ENCODE data around the gene PRKG2. TPM values are rescaled to one million over a fixed set of nuclear protein-coding genes. Genes with fewer than 3 reads are reported as not detected.

The PRKG2 gene
- total and polyA plus RNA-seq, 12 donors = 0.17 to 0.51 (median 0.20) TPM; not detected in 9

GRCh38 chr4:81095389-81095788 lies 119.6 kb downstream of the PRKG2 start:
- no peak overlapping the region for H3K27ac ChIP-seq
- TF ChIP-seq CTCF (IDR thresholded peaks at IDR 0.05) = no peak
- H3K4me1 ChIP-seq = peaks cover 0 to 3% (median 0%) of the 10 kb centered on the region in 9 donors
- ATAC-seq (no peak), DNase-seq (no peak)
- intact Hi-C loops (cut with DNase I) = no loop called here
- no peaks in the 10 kb centered on the region for H3K27me3 ChIP-seq
- no peaks in the 10 kb centered on the region for H3K36me3 ChIP-seq
- no peak overlapping the region for H3K4me3 ChIP-seq
- WGBS, 2 donors = 51 to 60% methylated on average over 2 of the region's 2 CpGs
- peaks cover 0 to 17% (median 0%) of the 10 kb centered on the region in 11 donors for H3K9me3 ChIP-seq

GRCh38 chr4:81093720-81094401 lies 121.2 kb downstream of the PRKG2 start:
- Histone ChIP-seq H3K4me1 (peaks cover 0 to 3% (median 0%) of the 10 kb centered on the region in 9 donors), H3K36me3 (no peaks in the 10 kb centered on the region), H3K27me3 (no peaks in the 10 kb centered on the region), H3K27ac (no peak overlapping the region), H3K4me3 (no peak overlapping the region), H3K9me3 (peaks cover 0 to 17% (median 0%) of the 10 kb centered on the region in 11 donors)
- 40 to 56% methylated on average over 2 of the region's 2 CpGs for WGBS, 2 donors
- DNase-seq = no peak
- no peak for TF ChIP-seq CTCF (IDR thresholded peaks at IDR 0.05)
- intact Hi-C loops (cut with DNase I) = no loop called here
- peak in 2 of 8 donors; percentile 50 to 61 for ATAC-seq

GRCh38 chr4:81085979-81086378 lies 129.0 kb downstream of the PRKG2 start:
- H3K27me3 ChIP-seq = no peaks in the 10 kb centered on the region
- no peak for DNase-seq
- H3K9me3 ChIP-seq = no peaks in the 10 kb centered on the region
- H3K4me3 ChIP-seq = no peak overlapping the region
- H3K36me3 ChIP-seq = no peaks in the 10 kb centered on the region
- no peaks in the 10 kb centered on the region for H3K4me1 ChIP-seq
- 72 to 74% methylated on average over 3 of the region's 3 CpGs for WGBS, 2 donors
- no peak for ATAC-seq
- TF ChIP-seq CTCF (IDR thresholded peaks at IDR 0.05) = no peak
- no peak overlapping the region for H3K27ac ChIP-seq
- intact Hi-C loops (cut with DNase I) = no loop called here

GRCh38 chr4:81085291-81085690 lies 129.7 kb downstream of the PRKG2 start:
- no peak for DNase-seq
- intact Hi-C loops (cut with DNase I) = no loop called here
- no peaks in the 10 kb centered on the region for H3K36me3 ChIP-seq
- no peaks in the 10 kb centered on the region for H3K4me1 ChIP-seq
- H3K27ac ChIP-seq = no peak overlapping the region
- ATAC-seq = no peak
- WGBS, 2 donors = 82 to 83% methylated on average over 3 of the region's 3 CpGs
- H3K9me3 ChIP-seq = no peaks in the 10 kb centered on the region
- H3K27me3 ChIP-seq = no peaks in the 10 kb centered on the region
- no peak overlapping the region for H3K4me3 ChIP-seq
- TF ChIP-seq CTCF (IDR thresholded peaks at IDR 0.05) = no peak
